Cardiac muscle cell (in vitro differentiated cells and primary cell): ENCODE data around the gene ALPI. TPM values are rescaled to one million over a fixed set of nuclear protein-coding genes. Genes with fewer than 3 reads are reported as not detected.

Source experiments
- DNase-seq, 2 donors: peaks; one replicate each; pipeline versions ENCODE4 v3.0.0 to v3.0.0-alpha.2; 2010 to 2017; ENCODE audit warnings: low read depth in 1 of 2, low spot score in 1 of 2
- H3K27ac ChIP-seq: fragments of 200-600 bp; sonication (generic); 2 replicates; pipeline ENCODE4 v1.5.1; 2016
- H3K27me3 ChIP-seq: fragments of 200-600 bp; sonication (generic); 2 replicates; pipeline ENCODE4 v1.6.0; 2016; ENCODE audit warnings: control low read depth
- H3K36me3 ChIP-seq: fragments of 200-600 bp; sonication (generic); 2 replicates; pipeline ENCODE4 v1.5.1; 2016; ENCODE audit warnings: control low read depth
- H3K4me1 ChIP-seq: fragments of 200-600 bp; sonication (generic); 2 replicates; pipeline ENCODE4 v1.8.1; 2017; ENCODE audit warnings: low read depth, mild to moderate bottlenecking, mixed run types
- H3K4me3 ChIP-seq: fragments of 200-600 bp; sonication (generic); 2 replicates; pipeline ENCODE4 v1.5.1; 2016; ENCODE audit warnings: mild to moderate bottlenecking
- H3K9me3 ChIP-seq: fragments of 200-600 bp; sonication (generic); 2 replicates; pipeline ENCODE4 v1.5.1; 2017; ENCODE audit warnings: low read depth, mild to moderate bottlenecking, control low read depth
- CTCF ChIP-seq: IDR thresholded peaks from 2 replicates; pipeline ENCODE4 v1.5.1; 2012; ENCODE audit warnings: low read depth, mild to moderate bottlenecking, low read length
- polyA plus RNA-seq: library from polyadenylated mRNA; unstranded; fragments of >200 nt; fragmentation: Nextera tagmentation; extraction: Ambion mirVana; gene quantifications from 2 replicates; pipeline ENCODE4 v1.2.1, GENCODE V29; 2016
- total RNA-seq: library from RNA; depleted of rRNA; stranded (reverse); fragments of >200 nt; gene quantifications from 2 replicates; pipeline ENCODE4 v1.2.3, GENCODE V29; 2016

The ALPI gene
- total and polyA plus RNA-seq, 2 experiments from 2014 or later, result not detected

GRCh38 chr2:232488721-232489300 is 32.9 kb downstream of the ALPI start:
- Histone ChIP-seq H3K4me1 (peaks cover 4% of the 10 kb centered on the region), H3K27ac (no peak overlapping the region)

GRCh38 chr2:232489516-232490220 is 33.7 kb downstream of the ALPI start:
- Histone ChIP-seq H3K4me1 (peaks cover 4% of the 10 kb centered on the region), H3K4me3 (no peak overlapping the region), H3K9me3 (no peaks in the 10 kb centered on the region), H3K27ac (no peak overlapping the region), H3K27me3 (peaks cover 61% of the 10 kb centered on the region), H3K36me3 (no peaks in the 10 kb centered on the region)
- TF ChIP-seq CTCF, result no peak
- no peak for DNase-seq

More at GRCh38 chr2:232488721-232489300, 32.9 kb downstream of the ALPI start:
- no peak overlapping the region for H3K4me3 ChIP-seq
- H3K9me3 ChIP-seq, result no peaks in the 10 kb centered on the region
- no peak for TF ChIP-seq CTCF
- peaks cover 70% of the 10 kb centered on the region for H3K27me3 ChIP-seq
- DNase-seq, result no peak
- no peaks in the 10 kb centered on the region for H3K36me3 ChIP-seq

- peaks cover 53% of the 10 kb centered on the region for H3K27me3 ChIP-seq
- no peaks in the 10 kb centered on the region for H3K36me3 ChIP-seq
- no peak overlapping the region for H3K27ac ChIP-seq
- peaks cover 4% of the 10 kb centered on the region for H3K4me1 ChIP-seq
- TF ChIP-seq CTCF, result no peak
- DNase-seq, result no peak
- H3K4me3 ChIP-seq, result no peak overlapping the region
- H3K9me3 ChIP-seq, result no peaks in the 10 kb centered on the region
Measured at GRCh38 chr2:232490221-232491138, 34.5 kb downstream of the ALPI start.

GRCh38 chr2:232491139-232491780 is 35.3 kb downstream of the ALPI start:
- H3K4me3 ChIP-seq, result no peak overlapping the region
- no peaks in the 10 kb centered on the region for H3K9me3 ChIP-seq
- no peak overlapping the region for H3K27ac ChIP-seq
- peaks cover 45% of the 10 kb centered on the region for H3K27me3 ChIP-seq
- H3K4me1 ChIP-seq, result no peaks in the 10 kb centered on the region
- no peak for TF ChIP-seq CTCF
- H3K36me3 ChIP-seq, result no peaks in the 10 kb centered on the region
- DNase-seq, result no peak

GRCh38 chr2:232492236-232492848 is 36.4 kb downstream of the ALPI start:
- Histone ChIP-seq H3K4me3 (no peak overlapping the region), H3K27ac (no peak overlapping the region), H3K9me3 (no peaks in the 10 kb centered on the region), H3K4me1 (no peaks in the 10 kb centered on the region), H3K36me3 (no peaks in the 10 kb centered on the region), H3K27me3 (peaks cover 34% of the 10 kb centered on the region)
- TF ChIP-seq CTCF, result no peak
- DNase-seq, result no peak
